HEK293 (cell line): ENCODE results near the gene ORMDL1.

Experiments
- KLF7 ChIP-seq: fragments of 450-650 bp; formaldehyde crosslinking; IDR thresholded peaks from 2 replicates; pipeline ENCODE4 v1.5.1; 2016; ENCODE audit warnings: missing biosample characterization, missing genetic modification characterization, borderline replicate concordance
- PRDM10 ChIP-seq: fragments of 450-650 bp; formaldehyde crosslinking; IDR thresholded peaks from 2 replicates; pipeline ENCODE4 v1.5.1; 2016; ENCODE audit warnings: missing biosample characterization, missing genetic modification characterization
- PRDM4 ChIP-seq: fragments of 450-650 bp; formaldehyde crosslinking; IDR thresholded peaks from 2 replicates; pipeline ENCODE4 v1.5.1; 2017; ENCODE audit warnings: missing biosample characterization, missing genetic modification characterization
- REST ChIP-seq: fragments of 450-650 bp; formaldehyde crosslinking; IDR thresholded peaks from 2 replicates; pipeline ENCODE4 v1.5.1; 2016; ENCODE audit warnings: missing biosample characterization, missing genetic modification characterization
- ZNF202 ChIP-seq: fragments of 450-650 bp; formaldehyde crosslinking; IDR thresholded peaks from 2 replicates; pipeline ENCODE4 v1.5.1; 2016; ENCODE audit warnings: missing biosample characterization, missing genetic modification characterization, borderline replicate concordance

GRCh38 chr2:189726849-189727248 is 57.3 kb downstream of the ORMDL1 start:
- TF ChIP-seq ZNF202 (no peak), REST (no peak), PRDM4 (tag by site-specific recombination) (no peak), KLF7 (no peak), PRDM10 (tag by site-specific recombination) (no peak)
